OCI-LY7 (cell line): Measurements from ENCODE around the gene HNRNPK.

Source experiments
- CTCF ChIP-seq: fragments of 200-600 bp; sonication (generic); conservative IDR thresholded peaks from 2 replicates; pipeline ENCODE4 v1.5.1; 2014; ENCODE audit warnings: mild to moderate bottlenecking, antibody characterized with exemption, low read length, moderate library complexity, mixed read lengths
- EZH2phosphoT487 ChIP-seq: fragments of 200-600 bp; sonication (generic); IDR thresholded peaks from 2 replicates; pipeline ENCODE4 v1.6.1; 2018; ENCODE audit warnings: low read depth, borderline replicate concordance, mild to moderate bottlenecking, mixed run types, antibody characterized with exemption, low read length, moderate library complexity, mixed read lengths

- TF ChIP-seq CTCF (no peak), EZH2phosphoT487 (no peak)
Observed at GRCh38 chr9:83991355-83991754, 11.3 kb upstream of the HNRNPK start.
